Lung (tissue), 12 donors: ENCODE measurements around the gene SAMD4A. TPM values are rescaled to one million over a fixed set of nuclear protein-coding genes. Genes with fewer than 3 reads are reported as not detected.

Source experiments
- ATAC-seq: fragments of 200-7000 bp; cut with Tn5 transposase; one replicate; pipeline ENCODE4 v1.9.1; 2020; ENCODE audit warnings: moderate number of reproducible peaks; ENCODE audit not compliant: insufficient read depth, low FRiP score
- DNase-seq, 3 donors: peaks; one replicate each; pipeline ENCODE4 v3.0.0-alpha.2; 2013 to 2017
- H3K27ac ChIP-seq, 2 donors: one replicate each; pipeline ENCODE4 v1.5.1; 2013; ENCODE audit warnings: mild to moderate bottlenecking in 2 of 2, moderate library complexity in 2 of 2, control low read depth in 1 of 2, inconsistent platforms in 1 of 2, low read depth in 1 of 2, low read length in 1 of 2
- H3K27me3 ChIP-seq, 3 donors: one replicate each; pipeline ENCODE4 v1.5.1; 2013; ENCODE audit warnings: low read length in 2 of 3; ENCODE audit not compliant: control insufficient read depth in 3 of 3, insufficient read depth in 3 of 3
- H3K36me3 ChIP-seq, 4 donors: one replicate each; pipeline ENCODE4 v1.5.1; 2013; ENCODE audit warnings: low read length in 4 of 4, mild to moderate bottlenecking in 1 of 4, moderate library complexity in 1 of 4; ENCODE audit not compliant: control insufficient read depth in 4 of 4, insufficient read depth in 4 of 4
- H3K4me1 ChIP-seq, 5 donors: one replicate each; pipeline ENCODE4 v1.5.1; 2013; ENCODE audit warnings: low read length in 5 of 5, mild to moderate bottlenecking in 2 of 5, moderate library complexity in 1 of 5; ENCODE audit not compliant: control insufficient read depth in 5 of 5, insufficient read depth in 5 of 5
- H3K4me3 ChIP-seq: one replicate; pipeline ENCODE4 v1.5.1; 2013; ENCODE audit warnings: mild to moderate bottlenecking, control low read depth, moderate library complexity
- H3K9ac ChIP-seq, 2 donors: one replicate each; pipeline ENCODE4 v1.5.1; 2013; ENCODE audit warnings: low read length in 2 of 2, control low read depth in 1 of 2; ENCODE audit not compliant: insufficient read depth in 1 of 2
- H3K9me3 ChIP-seq, 4 donors: one replicate each; pipeline ENCODE4 v1.5.1; 2013; ENCODE audit warnings: low read length in 3 of 4, mild to moderate bottlenecking in 1 of 4, moderate library complexity in 1 of 4; ENCODE audit not compliant: control insufficient read depth in 4 of 4, insufficient read depth in 3 of 4
- CTCF ChIP-seq: IDR thresholded peaks from 2 replicates; pipeline ENCODE4 v1.5.1; 2012; ENCODE audit warnings: mild to moderate bottlenecking; ENCODE audit errors: control extremely low read depth, extremely low read depth
- WGBS, 2 donors: extraction: QIAGEN DNeasy Blood & Tissue Kit; methylation state at CpG; one replicate each; pipeline ENCODE4 v1.1.7; 2013; 5-methylcytosine and 5-hydroxymethylcytosine counted together
- polyA plus RNA-seq, 2 donors: library from polyadenylated mRNA; stranded (reverse); fragments of 200-250 nt; gene quantifications; one replicate each; pipeline ENCODE4 v1.2.1, GENCODE V29; 2013
- total RNA-seq, 2 donors: library from RNA; depleted of rRNA in 1 of 2; stranded (reverse); fragments of >200 nt in 1 of 2; gene quantifications; one replicate each; pipeline ENCODE4 v1.2.1, GENCODE V29; 2014 to 2021
- donor health status: control.
- donor health status: control.
- donor health status: Bipolar disorder and iron deficiency.
- donor health status: healthy.
- donor health status: DM: yes; HTN: yes; CAD: no.

The SAMD4A gene
- total and polyA plus RNA-seq, 4 donors, result 5.8 to 26.6 (median 16.2) TPM

GRCh38 chr14:54610051-54610977, 43.4 kb downstream of the SAMD4A start:
- DNase-seq (no peak), ATAC-seq (no peak)
- Histone ChIP-seq H3K27me3 (no peaks in the 10 kb centered on the region), H3K4me1 (peaks cover 0 to 11% (median 4%) of the 10 kb centered on the region in 5 donors), H3K36me3 (peaks cover 0 to 2% (median 0%) of the 10 kb centered on the region in 4 donors), H3K9me3 (no peaks in the 10 kb centered on the region), H3K4me3 (no peak overlapping the region), H3K9ac (no peak overlapping the region), H3K27ac (peak overlapping the region in 1 of 2 donors; percentile 33)
- WGBS, 2 donors, result 86 to 95% methylated on average over 12 of the region's 12 CpGs
- no peak for TF ChIP-seq CTCF

DNA sequence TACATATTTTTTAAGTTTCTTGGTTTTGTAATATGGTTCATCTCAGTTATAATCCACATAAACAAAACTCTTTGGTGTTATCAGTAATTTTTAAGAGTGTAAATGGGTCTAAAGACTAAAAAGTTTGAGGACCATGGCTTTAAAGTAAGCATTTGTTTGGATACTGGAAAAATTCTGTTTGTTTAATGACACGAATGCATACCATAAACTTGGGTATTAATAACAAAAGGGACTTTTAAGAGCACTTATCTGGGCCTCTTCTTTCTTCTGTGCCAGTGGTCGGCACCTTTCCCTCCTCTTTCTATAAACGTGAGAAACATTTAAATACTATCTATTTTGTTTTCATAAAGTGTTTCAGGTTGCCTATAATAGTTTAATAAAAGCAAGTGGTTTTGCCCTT, 47.4 kb downstream of the SAMD4A start:
- H3K36me3 ChIP-seq, result no peaks in the 10 kb centered on the region
- no peak overlapping the region for H3K9ac ChIP-seq
- DNase-seq (no peak), ATAC-seq (no peak)
- H3K27me3 ChIP-seq, result no peaks in the 10 kb centered on the region
- H3K9me3 ChIP-seq, result no peaks in the 10 kb centered on the region
- WGBS, 2 donors, result 64 to 75% methylated on average over 3 of the region's 3 CpGs
- H3K4me3 ChIP-seq, result no peak overlapping the region
- no peak for TF ChIP-seq CTCF
- peaks cover 0 to 9% (median 0%) of the 10 kb centered on the region in 5 donors for H3K4me1 ChIP-seq
- no peak overlapping the region for H3K27ac ChIP-seq

- no peak overlapping the region for H3K4me3 ChIP-seq
Measured at GRCh38 chr14:54617467-54617866, 50.5 kb downstream of the SAMD4A start.

More at GRCh38 chr14:54617467-54617866, 50.5 kb downstream of the SAMD4A start:
- TF ChIP-seq CTCF, result no peak
- DNase-seq, result no peak
- 73 to 75% methylated on average over 3 of the region's 3 CpGs for WGBS, 2 donors
- no peak for ATAC-seq
- no peaks in the 10 kb centered on the region for H3K36me3 ChIP-seq
- no peaks in the 10 kb centered on the region for H3K9me3 ChIP-seq
- H3K9ac ChIP-seq, result no peak overlapping the region
- no peaks in the 10 kb centered on the region for H3K27me3 ChIP-seq
- peaks cover 0 to 9% (median 0%) of the 10 kb centered on the region in 5 donors for H3K4me1 ChIP-seq
- H3K27ac ChIP-seq, result no peak overlapping the region
